Stimulated activated CD4-positive, alpha-beta T cell treated with anti-CD3 and anti-CD28 coated beads, Interleukin-2, amount 100 ng/mL, for 24 hours (primary cell): ENCODE results near the gene SEC63.
"Not testable (repeated sequence)": the region's sequence is repeated elsewhere in the genome, so short reads cannot be mapped to it uniquely, and the experiment has no call there.

Experiments
- DNase-seq, 2 donors: peaks; one replicate each; pipeline ENCODE4 v3.0.0-alpha.2; 2020

The SEC63 gene

GRCh38 chr6:107926697-107927544, 31.1 kb downstream of the SEC63 start:
- DNase-seq: not testable (repeated sequence)

- no peak for DNase-seq
Measured at GRCh38 chr6:107917451-107918375, 40.3 kb downstream of the SEC63 start.

GRCh38 chr6:107916961-107917360, 41.0 kb downstream of the SEC63 start:
- not testable (repeated sequence) for DNase-seq

- DNase-seq: no peak
Measured at GRCh38 chr6:107911692-107912091, 46.3 kb downstream of the SEC63 start.

DNA sequence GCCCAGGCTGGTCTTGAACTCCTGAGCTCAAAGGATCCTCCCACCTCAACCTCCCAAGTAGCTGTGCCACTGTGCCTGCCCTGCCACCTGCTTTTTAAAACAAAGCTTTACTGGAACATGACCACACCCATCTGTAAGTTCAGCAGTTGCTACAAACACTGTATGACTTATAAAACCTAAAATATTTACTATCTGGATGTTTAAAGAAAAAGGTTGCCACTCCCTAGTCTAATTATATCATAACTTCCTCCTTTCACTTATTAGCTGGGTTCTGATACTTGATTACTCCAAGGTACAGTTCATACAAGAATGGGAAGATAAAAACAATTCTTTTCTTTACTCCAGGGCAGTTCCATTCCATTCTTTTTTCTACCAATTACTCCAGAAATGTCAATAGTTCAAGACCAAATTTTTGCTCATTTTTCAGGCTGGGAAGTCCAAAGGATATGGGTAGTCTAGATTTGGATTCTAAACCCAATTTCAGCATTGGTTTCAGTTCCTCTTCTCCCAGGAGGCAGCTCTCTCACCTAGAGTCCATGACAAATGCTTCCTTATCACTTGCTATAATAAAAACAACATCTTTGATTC, 63.1 kb downstream of the SEC63 start:
- no peak for DNase-seq

DNA sequence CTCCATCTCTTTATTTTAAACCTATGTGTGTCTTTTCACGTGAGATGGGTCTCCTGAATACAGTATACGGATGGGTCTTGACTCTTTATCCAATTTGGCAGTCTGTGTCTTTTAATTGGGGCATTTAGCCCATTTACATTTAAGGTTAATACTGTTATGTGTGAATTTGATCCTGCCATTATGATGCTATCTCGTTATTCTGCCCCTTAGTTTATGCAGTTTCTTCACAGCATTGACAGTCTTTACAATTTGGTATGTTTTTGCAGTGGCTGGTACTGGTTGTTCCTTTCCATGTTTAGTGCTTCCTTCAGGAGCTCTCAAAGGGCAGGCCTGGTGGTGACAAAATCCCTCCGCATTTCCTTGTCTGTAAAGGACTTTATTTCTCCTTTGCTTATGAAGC, 67.6 kb downstream of the SEC63 start:
- not testable (repeated sequence) for DNase-seq

GRCh38 chr6:107885950-107886349, 72.1 kb downstream of the SEC63 start:
- not testable (repeated sequence) for DNase-seq

- no peak for DNase-seq
Measured at GRCh38 chr6:107879941-107880340, 78.1 kb downstream of the SEC63 start.

DNA sequence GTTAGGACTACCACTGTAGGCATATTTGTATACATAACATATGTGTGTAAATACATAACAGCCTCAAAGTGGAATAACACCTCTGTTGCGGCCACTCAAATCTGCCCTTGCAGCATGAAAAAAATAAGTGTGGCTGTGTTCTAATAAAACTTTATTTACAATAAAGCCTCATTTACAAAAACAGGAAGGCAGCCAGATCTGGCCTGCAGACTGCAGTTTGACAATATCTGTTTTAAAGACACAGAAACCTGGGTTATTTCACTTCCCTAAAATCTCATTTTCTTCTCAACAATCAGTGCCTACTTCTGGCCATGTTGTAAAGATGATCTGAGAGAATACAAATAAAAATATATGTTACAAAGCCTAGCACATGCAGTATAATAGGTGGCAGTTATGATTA, 80.0 kb downstream of the SEC63 start:
- DNase-seq: no peak

- no peak for DNase-seq
Measured at GRCh38 chr6:107871976-107872375, 86.0 kb downstream of the SEC63 start.

- not testable (repeated sequence) for DNase-seq
Measured at GRCh38 chr6:107871512-107871911, 86.5 kb downstream of the SEC63 start.

DNA sequence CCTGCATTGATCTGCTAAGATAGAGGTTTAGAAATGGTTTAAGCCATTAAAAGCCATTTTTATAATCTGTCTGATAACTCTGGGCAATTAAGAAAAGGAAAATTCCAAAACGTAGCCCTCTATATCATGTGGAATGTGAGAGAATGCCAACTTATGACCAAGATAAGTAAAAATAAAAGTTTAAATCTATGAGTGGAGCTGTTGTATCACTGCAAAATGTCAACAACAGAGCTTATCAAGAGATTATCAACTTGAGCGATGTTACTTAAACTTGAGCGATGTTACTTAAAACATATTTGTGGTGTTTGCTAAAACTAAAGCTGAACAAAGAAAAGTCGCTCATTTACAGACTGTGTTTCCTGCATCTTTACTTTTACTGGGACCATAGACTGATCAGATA, 87.0 kb downstream of the SEC63 start:
- DNase-seq: no peak

- no peak for DNase-seq
Measured at GRCh38 chr6:107870381-107870780, 87.6 kb downstream of the SEC63 start.

DNA sequence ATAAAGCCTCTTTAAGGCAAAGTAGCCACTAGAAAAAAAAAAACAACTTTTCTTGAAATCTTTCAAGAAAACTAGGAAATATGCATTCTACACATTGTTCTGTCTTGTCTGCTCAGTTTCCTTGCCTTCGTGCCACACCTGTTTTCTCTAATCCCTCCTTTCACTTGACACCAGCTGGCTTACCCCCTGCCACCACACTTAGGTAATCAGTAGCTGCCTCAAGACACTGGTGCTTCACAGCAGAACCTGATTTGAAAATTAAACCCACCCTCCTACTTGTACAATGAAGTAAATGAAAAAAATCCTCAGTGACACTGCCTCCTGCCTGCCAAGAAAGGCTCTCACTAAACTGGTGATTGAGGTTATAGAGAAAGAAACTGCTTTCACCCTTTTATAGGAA, 88.1 kb downstream of the SEC63 start:
- no peak for DNase-seq

DNA sequence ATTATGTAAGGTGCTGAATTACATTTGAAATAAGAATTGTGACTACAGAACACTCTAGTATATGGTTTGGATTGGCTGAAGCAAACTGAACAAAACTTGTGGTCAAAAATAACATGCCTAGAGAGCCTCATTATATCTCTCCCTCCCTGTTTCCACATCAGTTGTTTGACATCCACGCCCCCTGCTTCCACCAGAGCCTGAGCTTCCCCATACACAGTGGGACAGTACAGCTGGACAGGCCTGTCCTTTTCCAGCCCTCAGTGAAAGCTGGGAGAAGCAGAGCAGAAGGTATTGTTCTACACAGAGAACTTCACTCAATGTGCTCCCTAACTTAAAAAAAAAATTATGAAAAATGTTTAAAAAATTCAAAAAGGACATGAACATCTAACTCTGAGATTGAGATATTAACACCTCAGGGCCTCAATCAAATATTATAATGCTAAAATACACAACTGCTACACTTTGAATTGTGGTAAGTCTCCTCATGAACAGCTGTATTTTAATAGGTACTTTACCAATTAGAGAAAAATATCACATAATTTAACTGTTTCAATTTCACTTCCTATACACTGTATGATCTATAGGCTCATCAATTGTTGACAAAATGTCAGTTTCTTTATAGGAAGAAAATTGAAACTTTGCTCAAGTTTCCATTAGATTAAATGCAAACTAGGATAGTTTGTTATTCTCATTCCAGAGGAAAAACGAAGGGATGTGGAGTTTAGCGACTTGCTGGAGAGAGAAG, 89.0 kb downstream of the SEC63 start:
- no peak for DNase-seq

DNA sequence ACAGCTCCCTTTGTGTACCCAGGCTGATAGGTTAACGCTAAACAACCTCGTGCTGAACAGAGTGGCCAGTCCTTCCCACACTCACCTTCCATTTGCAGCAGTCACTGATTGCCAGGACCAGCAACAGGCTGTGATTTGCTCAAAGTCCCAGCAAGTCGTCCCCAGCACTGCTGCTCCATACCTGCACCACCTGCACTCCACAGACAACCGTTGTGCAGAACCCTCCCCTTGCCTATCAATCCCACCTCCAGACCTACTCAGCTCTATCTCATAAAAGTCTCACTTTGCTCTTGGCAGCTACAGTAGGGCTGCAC, 90.7 kb downstream of the SEC63 start:
- DNase-seq: no peak

DNA sequence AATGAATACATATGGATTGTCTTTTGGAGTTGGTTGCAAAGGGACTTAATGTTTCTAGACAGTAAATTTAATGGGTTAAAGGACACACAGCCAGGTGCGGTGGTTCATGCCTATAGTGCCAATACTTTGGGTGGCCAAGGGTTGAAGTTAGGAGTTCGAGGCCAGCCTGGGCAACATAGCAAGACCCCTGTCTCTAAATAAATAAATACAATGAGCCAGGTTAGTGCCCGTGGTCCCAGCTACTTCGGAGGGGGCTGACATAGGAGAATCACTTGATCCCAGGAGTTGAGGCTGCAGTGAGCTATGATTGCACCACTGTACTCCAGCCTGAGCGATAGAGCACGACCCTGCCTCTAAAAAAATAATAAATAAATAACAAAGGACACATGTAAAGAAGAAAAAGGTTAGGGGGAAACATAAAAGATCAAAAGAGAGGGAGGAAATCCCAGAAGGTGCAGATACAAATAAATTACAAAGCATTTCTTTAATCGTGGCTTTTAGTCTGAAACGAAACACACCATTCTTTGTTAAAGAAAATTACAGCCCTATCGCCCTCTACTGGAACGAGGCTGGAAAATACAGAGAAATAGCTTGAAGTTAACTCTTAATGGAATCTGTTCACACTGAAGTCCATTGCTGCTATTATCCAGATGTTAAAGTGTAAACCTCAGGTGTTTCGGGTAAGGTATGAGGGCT, 91.3 kb downstream of the SEC63 start:
- DNase-seq: no peak

DNA sequence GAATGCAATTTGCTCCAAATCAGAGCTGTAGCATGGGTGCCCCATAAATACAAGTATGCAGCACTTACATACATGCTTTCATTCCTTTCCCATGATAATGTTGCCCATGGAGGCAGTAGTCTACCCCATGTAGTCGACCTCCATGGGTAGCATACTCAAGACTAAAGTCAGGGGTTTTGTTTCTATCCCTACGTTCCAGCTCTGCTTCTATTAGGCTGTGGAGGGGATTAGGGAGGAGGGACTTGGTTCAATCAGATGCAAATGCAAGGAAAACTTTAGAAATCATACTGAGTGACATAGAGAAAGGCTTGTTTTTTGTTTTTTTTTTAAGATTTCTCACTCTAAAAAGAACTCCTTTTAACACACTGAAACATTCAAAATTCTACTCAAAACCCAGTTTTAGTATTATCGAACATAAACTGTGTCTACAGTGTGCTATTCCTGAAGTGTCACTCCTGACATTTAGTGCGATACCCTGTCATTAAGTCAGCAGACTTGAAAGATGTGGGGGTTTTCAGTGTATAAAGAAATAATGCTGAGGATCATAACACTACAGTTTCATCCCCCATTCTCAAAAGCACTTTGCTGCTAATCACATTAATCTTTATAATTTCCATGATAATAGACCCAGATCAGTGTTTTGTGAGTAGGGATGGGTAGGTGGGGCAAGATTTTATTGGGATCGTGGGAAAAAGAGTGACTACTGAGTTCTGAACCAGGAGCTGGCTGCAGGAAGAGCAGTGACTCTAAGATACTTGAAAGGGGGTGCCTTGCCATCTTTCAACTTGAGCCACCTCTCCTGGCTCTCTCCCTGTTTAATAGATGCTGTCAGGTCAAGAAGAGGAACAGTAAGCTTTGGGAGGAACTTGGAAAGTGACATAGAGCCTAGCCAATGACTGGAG, 93.5 kb downstream of the SEC63 start:
- no peak for DNase-seq

DNA sequence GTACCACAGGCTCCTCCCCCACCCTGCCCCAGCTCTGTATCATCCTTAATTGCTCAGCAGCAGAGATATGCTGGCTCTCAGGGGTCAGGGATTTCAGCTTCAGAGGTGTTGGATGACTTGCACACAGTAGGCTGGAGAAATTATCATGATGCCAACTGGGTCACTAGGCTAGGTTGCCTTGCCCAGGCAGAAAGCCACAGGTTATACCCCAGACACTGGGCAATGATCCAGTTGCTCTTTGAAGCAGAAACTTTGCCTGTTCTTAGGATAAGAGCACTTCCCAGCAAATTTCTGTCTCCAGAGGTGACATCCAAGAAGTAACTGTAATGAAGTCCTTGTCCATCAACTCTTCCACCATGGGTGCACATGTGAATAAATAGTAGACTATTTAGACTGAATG, 95.6 kb downstream of the SEC63 start:
- no peak for DNase-seq

DNA sequence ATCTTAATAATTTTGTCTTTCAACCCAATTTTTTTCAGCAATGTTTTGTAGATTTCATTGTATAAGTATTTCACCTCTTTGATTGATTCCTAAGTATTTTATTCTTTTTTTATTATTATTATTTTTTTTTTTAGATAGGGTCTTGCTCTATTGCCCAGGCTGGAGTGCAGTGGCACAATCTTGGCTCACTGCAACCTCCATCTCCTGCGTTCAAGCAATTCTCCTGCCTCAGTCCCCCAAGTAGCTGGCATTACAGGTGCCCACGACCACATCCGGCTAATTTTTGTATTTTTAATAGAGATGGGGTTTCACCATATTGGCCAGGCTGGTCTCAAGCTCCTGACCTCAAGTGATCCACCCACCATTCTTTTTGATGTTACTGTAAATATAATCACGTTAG, 97.0 kb downstream of the SEC63 start:
- not testable (repeated sequence) for DNase-seq

GRCh38 chr6:107860144-107860543, 97.9 kb downstream of the SEC63 start:
- DNase-seq: not testable (repeated sequence)
